ENCODE data around the gene HMGA1. TPM values are rescaled to one million over a fixed set of nuclear protein-coding genes. Genes with fewer than 3 reads are reported as not detected.
A peak's percentile ranks its signal among the peaks of the same experiment; 100 is the strongest.
"Not testable (repeated sequence)": the region's sequence is repeated elsewhere in the genome, so short reads cannot be mapped to it uniquely, and the experiment has no call there.

HMGA1 gene
- total RNA-seq, 1 donor from 2014 or later = 17.4 TPM

DNA sequence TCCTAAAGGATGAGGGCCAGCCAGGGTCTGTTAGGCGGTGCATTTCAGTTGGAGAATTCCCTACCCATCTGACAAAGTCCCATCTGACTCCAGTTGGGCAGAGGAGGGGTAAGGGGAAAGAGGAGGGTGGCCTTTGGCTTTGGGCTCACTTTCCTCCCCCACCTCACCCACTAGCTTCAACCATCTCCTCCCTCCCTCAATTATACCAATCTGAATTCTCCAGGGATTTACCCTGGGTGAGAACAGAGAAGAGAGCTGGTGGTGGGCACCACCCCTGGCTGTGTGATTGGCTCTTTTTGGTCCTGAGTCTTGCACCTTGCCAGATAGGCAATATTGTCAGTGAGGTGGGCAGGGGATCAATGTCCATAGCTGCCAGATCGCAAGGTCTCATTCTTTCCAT lies 3.2 kb downstream of the HMGA1 start:
- ATAC-seq (no peak), DNase-seq (ENCODE audit: low spot score) (no peak)

DNA sequence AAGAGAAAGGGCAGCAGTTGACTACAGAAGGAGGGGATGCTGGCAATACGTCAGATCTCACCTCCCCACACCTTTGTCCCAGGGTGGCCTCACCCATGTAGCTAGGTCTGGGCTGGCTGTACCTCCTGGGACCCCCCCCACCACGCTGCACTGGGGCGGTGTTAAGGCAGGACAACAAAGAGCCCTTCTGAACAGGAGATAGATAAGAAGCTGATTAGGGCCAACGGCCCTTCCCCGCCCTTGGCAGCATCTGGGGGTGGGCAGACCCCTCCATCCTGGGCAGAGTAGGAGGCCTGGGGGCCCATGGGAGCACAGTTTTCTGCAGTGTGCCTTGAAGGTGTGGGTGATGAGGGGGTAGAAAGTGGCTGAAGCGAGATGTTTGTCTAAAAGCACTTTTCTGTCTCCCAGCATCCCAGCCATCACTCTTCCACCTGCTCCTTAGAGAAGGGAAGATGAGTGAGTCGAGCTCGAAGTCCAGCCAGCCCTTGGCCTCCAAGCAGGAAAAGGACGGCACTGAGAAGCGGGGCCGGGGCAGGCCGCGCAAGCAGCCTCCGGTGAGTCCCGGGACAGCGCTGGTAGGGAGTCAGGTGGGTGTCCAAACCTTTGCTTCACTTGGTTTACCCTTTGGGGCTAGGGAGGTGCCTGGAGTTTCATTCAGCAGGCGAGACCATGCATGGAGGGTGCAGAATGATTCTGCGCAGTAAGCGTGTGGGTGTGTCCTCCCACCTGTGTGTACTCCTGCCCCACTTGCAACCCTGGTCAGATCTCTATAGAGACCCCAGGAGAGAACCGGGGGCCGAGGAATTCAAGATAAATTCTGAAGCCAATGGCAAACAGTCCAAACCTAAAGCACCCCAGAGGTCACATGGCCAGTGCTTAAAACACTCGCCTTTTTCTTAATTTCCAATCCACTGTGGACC lies 3.9 kb downstream of the HMGA1 start:
- DNase-seq (ENCODE audit: low spot score) (peak; percentile 43), ATAC-seq (no peak)

DNA sequence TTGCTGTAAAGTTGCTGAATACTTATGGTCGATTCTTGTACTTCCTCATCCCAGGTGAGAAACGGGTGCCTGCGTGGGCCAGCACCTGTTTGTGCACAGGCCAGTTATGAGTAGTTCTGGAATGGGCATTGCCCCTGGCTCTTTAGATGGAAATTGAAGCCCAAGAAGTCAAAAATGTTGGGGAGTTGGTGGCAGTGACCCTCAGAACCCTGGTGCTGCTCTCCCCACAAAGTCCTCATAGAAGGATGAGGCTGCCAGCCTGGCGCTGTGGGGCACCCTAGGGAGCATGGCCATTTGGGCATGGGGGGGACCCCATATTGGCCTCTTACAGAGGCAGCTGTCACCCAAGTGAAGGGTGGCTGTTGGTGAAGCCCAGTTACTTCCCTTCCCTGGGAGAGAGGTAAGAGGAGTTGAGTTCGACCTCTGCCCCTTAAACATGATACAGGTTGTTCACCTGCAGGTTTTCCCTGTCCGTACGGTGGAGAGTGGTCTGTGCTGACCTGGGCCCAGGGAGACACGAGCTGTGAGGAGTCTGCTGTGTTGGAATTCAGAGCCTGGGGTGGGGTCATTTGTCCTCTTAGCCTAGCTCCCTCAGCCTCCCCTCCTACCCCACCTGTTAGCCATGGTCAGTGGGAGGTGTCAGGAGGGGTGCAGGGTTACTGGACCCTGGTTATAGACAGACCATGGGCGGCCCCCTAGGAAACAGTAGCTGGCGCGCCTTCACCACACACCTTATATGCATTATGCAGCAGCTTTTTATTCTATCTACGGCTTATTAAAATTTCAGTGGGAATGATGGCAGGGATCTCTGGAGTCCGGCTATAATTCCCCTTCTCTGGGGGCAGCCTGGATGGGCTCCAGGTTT lies 4.9 kb downstream of the HMGA1 start:
- peak; percentile 35 for DNase-seq (ENCODE audit: low spot score)
- no peak for ATAC-seq

DNA sequence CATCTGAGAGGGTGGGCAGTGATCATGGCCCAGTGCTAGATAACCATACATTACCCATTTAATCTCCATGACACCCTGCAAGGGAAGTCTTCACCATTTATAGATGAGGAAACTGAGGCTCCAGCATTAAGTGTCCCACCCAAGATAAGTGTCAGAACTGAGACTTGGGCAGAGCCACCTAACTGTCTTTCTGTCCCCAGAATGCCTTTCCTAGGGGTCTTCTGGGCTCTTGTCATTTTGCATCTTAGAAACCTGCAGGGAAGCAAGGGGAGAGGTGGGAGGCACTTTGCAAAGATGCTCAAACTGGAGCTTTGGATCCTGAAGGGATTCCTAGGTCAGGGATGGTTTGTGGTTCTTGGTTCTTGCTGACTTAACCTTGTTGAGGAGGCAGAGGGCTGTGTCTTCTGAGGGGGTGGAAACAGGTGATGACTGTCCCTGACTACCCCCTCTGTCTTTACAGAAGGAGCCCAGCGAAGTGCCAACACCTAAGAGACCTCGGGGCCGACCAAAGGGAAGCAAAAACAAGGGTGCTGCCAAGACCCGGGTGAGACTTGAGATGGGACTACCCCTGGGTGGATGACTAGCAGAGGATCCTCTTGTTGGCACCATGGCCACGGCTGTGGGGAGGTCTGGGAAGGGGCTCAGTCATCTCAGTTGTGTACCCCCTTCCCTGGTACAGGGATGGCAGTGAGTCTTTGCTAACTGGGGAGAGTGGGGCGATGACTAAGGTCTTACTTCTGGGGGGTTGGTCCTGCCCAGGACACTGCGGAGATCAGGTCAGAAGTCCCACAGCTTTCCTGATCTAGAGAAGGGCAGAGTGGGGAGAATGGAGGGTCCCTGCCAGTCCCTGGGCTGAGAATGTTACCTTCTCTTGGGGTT lies 5.8 kb downstream of the HMGA1 start:
- no peak for ATAC-seq
- DNase-seq (ENCODE audit: low spot score) = peak; percentile 39

DNA sequence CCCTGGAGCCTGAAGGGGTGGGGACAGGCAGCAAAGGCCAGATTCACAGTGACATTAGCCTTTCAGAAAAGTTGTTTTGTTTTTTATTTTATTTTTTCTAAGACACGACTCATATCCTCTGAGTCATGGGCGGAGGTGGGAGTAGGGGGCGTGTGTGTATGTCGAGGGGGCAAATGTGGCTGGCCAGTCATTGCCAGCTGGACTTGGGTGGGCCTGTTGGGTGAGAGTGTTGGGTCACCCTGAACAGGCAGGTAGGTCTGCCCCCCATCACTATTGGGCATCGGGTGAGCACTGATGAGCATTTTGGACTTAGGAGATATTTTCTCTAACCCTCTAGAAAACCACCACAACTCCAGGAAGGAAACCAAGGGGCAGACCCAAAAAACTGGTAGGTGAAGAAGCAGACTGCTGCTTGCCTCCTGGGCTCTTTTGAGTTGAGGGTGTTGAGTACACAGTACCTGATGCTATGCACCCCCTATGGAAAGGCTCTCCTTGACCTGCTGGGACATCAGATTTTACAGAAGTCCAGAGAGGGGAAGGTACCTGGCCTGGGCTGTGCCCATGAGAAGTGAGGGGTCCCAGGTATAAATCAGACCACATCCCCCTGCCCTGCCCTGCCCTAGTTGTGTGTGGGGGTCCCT lies 6.6 kb downstream of the HMGA1 start:
- ATAC-seq = no peak
- DNase-seq (ENCODE audit: low spot score) = peak; percentile 33

DNA sequence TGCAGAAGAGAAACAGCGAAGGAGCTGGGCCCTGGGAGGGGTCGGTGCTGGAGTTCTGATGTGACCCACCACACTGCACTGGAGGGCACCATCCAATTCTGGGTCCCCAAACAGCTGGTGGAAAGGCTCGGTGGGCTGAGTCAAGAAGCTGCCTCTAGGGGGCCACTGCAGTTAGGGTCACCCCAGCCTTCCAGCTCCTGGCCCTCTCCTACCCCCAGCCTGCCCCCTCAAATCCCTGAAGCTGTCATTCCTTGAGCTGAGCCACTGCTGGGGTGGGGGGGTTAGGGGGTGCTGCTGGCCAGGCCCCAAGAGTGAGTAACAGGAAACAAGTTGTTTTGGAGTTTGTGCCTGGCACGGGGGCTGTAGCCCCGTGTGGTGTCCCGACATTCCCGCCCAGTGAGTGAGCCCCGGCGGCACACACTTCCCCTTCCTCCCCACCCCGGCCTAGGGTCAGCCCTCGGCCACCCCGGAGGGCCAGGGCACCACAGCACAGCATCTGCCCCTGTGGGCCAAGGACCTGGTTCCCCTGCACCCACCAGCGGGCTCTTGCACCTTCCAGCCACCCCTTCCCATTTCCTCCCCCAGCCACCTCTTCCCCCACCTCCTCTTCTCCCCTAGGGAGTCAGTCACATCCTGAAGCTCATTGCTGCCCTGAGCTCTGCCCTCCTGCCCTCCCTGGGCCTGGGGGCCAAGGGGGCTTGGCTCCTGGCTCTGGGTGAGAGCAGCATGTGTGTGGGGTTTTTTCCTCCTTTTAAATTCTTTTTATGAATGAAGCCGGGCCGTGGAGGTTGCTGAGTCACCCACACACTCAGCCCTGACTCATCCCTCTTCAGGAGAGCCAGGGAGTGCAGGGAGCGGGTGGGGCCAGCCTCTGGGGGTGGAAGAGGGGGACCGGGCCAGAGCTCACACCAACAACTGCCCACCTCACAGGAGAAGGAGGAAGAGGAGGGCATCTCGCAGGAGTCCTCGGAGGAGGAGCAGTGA lies 7.5 kb downstream of the HMGA1 start:
- peak; percentile 43 for DNase-seq (ENCODE audit: low spot score)
- no peak for ATAC-seq

DNA sequence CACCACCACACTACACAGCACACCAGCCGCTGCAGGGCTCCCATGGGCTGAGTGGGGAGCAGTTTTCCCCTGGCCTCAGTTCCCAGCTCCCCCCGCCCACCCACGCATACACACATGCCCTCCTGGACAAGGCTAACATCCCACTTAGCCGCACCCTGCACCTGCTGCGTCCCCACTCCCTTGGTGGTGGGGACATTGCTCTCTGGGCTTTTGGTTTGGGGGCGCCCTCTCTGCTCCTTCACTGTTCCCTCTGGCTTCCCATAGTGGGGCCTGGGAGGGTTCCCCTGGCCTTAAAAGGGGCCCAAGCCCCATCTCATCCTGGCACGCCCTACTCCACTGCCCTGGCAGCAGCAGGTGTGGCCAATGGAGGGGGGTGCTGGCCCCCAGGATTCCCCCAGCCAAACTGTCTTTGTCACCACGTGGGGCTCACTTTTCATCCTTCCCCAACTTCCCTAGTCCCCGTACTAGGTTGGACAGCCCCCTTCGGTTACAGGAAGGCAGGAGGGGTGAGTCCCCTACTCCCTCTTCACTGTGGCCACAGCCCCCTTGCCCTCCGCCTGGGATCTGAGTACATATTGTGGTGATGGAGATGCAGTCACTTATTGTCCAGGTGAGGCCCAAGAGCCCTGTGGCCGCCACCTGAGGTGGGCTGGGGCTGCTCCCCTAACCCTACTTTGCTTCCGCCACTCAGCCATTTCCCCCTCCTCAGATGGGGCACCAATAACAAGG lies 8.5 kb downstream of the HMGA1 start:
- not testable (repeated sequence) for ATAC-seq; DNase-seq (ENCODE audit: low spot score)

DNA sequence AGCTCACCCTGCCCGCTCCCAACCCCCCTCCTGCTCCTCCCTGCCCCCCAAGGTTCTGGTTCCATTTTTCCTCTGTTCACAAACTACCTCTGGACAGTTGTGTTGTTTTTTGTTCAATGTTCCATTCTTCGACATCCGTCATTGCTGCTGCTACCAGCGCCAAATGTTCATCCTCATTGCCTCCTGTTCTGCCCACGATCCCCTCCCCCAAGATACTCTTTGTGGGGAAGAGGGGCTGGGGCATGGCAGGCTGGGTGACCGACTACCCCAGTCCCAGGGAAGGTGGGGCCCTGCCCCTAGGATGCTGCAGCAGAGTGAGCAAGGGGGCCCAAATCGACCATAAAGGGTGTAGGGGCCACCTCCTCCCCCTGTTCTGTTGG lies 9.1 kb downstream of the HMGA1 start:
- DNase-seq (ENCODE audit: low spot score); ATAC-seq: not testable (repeated sequence)

DNA sequence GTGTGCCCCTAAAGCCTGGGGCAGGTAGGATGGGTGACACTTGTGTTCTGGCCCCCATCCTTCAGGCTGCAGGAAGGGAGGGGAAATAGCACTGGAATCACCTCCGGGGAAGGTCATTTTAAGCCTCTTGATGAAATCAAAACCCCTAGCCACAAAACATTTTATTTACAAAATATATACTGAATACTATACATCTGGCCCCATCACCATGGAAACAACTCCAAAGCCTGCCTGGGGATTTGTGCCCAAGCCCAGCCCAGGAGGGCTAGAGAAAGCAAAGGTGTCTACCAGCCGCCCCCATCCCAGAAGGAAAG lies 9.5 kb downstream of the HMGA1 start:
- no peak for ATAC-seq
- DNase-seq (ENCODE audit: low spot score) = no peak

DNA sequence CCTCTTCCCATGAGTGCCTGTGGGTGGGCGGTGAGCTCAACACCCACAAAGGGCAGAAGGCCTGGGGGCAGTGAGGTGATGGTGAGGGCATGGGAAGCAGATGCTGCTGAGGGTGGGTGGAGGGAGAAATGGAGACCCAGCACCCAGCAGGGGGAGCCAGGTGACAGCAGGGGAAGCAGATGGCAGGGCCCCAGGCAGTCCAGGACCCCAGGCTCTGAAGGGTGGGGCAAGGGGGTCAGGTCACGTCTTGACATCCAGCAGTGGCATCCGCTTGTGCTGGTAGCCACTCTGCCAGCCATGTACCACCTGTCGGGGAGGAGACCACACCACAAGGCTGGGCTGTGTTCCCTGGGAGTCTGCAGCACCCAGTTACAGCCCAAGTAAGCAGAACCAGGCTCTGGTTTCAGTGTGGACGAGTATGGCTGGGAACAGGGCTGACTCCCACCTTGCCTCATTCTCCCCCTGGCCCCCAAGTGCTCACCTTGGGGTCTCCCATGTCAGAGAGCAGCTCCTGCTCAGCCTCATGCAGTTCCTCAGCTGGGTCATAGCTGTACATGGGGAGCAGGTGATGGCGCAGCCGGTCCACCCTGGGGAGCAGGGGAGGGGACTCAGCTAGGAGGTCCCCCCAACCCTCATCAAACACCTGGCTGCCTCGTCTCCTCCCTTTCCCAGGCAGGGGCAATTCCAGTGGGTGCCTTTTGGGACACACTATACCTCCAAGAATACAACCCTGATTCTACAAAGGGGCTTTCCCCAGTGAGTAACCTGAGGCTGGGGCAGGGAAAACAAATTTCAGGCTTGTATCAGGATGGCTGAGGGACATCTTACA lies 10.1 kb downstream of the HMGA1 start:
- DNase-seq (ENCODE audit: low spot score) = no peak
- no peak for ATAC-seq

DNA sequence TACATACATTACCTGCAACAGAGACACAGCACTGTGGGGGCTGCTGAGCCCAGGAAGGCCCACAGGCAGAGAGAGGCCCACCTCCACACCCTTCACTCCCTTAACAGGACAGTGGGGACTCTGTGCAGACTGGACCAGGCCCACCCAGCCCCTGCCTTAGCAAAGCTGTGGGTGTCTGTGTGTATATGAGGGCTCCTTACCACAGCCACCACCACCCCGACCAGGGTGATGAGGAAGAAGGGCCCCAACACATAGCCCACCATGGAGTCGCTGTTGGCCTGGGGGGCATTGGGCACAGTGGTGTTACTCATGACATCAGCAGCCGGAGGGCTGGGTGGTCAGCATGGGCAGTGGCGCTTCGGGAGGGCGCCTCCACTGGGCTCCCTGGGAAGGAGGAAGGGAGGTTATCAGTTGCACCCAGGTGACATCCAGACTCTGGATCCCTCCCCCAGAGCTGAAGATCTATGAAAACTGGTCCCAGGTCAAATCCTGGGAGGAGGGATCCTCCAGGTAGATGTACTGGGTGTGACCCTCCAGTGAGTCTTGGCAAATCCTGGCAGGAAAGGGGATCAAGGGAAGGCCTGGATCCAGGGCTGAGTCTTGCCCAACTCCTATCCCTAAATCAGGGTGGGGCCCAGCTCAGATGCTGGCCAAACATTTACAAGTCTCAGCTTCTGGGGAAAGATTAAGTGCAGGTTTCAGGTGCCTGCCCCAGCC lies 11.0 kb downstream of the HMGA1 start:
- no peak for DNase-seq (ENCODE audit: low spot score)
- ATAC-seq = no peak

DNA sequence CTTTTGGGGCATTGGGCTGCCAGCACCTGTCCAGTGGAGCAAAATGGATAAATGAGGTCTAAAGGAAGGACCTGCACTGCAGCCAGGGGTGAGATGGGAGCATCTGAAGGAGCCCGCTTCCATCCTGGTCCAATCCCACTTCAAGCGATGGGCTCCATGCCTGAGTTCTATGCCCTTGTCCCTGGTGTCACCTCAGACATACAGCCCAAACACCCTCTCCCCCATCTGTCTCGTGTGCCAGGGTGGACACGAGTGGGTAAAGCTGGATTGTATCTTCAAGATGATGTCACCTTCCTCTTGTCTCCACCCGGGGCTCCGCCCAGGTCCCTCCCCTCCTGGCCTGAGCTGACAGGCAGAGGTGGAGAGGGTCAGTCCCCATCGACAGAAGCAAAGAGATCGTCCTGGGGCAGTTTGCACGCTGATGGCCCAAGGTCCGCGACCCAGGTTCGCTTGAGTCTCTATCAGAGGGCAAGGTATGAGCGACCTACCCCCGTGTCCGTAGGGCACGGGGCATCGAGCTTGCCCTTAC lies 11.6 kb downstream of the HMGA1 start:
- DNase-seq (ENCODE audit: low spot score) (peak; percentile 73), ATAC-seq (peak; percentile 61)

DNA sequence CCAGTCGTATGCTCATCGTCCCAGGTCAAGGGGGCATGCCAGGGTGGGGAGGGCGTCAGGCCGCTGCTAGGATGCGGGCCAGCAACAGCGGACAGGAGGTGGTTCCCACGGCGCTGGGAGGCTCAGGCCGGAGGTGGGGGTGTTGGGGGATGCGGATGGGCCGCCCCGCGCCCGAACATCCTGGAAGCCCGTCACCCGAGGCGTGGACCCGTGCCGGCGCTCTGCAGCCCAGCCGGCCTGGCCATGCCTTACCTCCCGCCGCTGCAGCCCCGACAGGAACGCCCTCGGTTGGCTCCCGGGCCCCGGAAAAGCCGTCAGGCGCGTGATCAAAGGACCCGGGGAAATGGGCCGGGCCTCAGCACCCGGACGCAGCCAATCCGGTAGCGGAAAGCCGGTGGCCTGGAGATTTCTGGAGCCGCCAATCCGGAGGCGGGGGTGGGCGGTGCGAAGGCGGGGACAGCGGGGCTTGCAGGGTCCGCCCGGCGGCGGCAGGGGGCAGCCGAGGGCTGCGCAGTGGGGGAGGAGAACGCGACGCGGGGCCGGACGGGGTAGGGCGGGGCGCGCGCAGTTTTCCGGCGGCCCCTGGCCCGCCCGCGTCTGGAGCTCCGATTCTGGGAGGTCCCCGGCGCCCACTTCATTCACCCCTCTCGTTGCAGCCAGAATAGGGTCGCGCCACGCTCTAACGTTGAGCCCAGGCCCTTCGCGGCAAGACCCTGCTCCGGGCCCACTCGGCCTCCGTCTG lies 12.2 kb downstream of the HMGA1 start, which contains the start of gene SMIM29:
Gene SMIM29 (minus strand): TSS at position 280 of the 742 bp plus-strand sequence. CDS start 1,215 bp downstream, outside the sequence.
- DNase-seq (ENCODE audit: low spot score) (peak; percentile 99), ATAC-seq (peak; percentile 94)

DNA sequence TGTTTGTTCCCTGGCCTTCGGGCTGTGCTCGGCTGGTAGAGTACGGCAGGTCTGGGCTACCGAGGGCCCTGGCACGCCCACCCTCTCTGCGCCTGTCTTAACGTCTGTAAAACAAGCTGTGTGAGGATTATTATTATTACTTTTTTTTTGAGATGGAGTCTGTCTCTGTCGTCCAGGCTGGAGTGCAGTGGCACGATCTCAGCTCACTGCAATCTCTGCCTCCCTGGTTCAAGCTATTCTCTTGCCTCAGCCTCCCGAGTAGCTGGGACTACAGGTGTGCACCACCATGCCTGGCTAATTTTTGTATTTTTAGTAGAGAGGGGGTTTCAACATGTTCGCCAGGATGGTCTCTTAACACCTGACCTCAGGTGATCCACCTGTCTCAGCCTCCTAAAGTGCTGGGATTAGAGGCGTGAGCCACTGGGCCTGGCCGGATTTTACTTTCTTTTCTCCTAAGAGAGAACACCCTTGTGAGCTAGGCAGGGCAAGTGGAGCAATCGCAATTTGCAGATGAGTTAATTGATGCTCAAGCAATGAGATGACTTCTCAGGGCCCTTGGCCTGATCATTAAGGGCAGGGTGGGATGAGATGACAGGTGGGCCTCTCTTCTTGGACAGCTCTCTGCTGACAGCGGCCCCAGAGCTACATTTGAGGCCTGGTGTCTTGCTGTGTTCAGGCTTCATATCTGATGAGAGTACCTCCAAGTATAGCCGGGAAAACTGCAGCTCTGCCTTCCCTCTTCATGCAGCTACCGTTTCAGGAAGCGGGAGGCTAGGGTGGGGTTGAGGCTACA lies 13.0 kb downstream of the HMGA1 start:
- no peak for DNase-seq (ENCODE audit: low spot score)

DNA sequence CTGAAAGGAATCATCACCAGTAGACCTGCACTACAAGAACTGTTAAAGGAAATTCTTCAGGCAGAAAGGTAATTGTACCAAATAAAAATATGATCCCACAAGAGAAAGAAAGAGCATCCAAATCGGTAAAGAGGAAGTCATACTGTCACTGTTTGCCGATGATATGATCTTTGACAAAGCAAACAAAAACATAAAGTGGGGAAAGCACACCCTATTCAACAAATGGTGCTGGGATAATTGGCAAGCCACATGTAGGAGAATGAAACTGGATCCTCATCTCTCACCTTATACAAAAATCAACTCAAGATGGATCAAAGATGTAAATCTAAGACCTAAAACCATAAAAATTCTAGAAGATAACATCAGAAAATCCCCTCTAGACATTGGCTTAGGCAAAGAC lies 15.7 kb downstream of the HMGA1 start:
- not testable (repeated sequence) for DNase-seq (ENCODE audit: low spot score); ATAC-seq

More for the DNA sequence above, 13.0 kb downstream of the HMGA1 start:
- peak; percentile 44 for ATAC-seq

Measured in left lobe of liver (tissue), 2 donors.